ENCODE results near the gene C9orf152.
"Not testable (repeated sequence)": the region's sequence is repeated elsewhere in the genome, so short reads cannot be mapped to it uniquely, and the experiment has no call there.

C9orf152 gene
- long read RNA-seq, donor 1, result 0 reads
- long read RNA-seq, donor 2, result 0 reads
- long read RNA-seq, donor 3, result 0 reads
- long read RNA-seq, donor 4, partial matches to known transcripts, result 0 of 1 reads
- long read RNA-seq, donor 4, other reads (novel, unspliced or antisense), result 0 of 1 reads
- long read RNA-seq, donor 5, result 0 reads
- long read RNA-seq, donor 6, result 0 reads
- long read RNA-seq, donor 7, result 0 reads
- long read RNA-seq, donor 8, result 0 reads

GRCh38 chr9:110208031-110208430 is at the start of gene C9orf152:
Gene C9orf152, minus strand, starts transcription at chr9:110208159. Its CDS starts 580 bp downstream, at chr9:110207579.
- DNase-seq, result no peak

GRCh38 chr9:110257097-110257841 is 49.3 kb upstream of the C9orf152 start:
- peak; percentile 46 for DNase-seq

- DNase-seq, result peak; percentile 96
Observed at GRCh38 chr9:110256380-110257096, 48.6 kb upstream of the C9orf152 start, which contains the start of gene TXN. Gene TXN, minus strand, starts transcription at chr9:110256507. Its CDS starts 72 bp downstream, at chr9:110256435.

- DNase-seq, result peak; percentile 87
Observed at GRCh38 chr9:110255463-110256379, 47.8 kb upstream of the C9orf152 start.

GRCh38 chr9:110255034-110255462 is 47.1 kb upstream of the C9orf152 start:
- DNase-seq, result no peak

- DNase-seq, result no peak
Observed at GRCh38 chr9:110254500-110254899, 46.5 kb upstream of the C9orf152 start.

GRCh38 chr9:110252509-110253139 is 44.7 kb upstream of the C9orf152 start:
- no peak for DNase-seq

GRCh38 chr9:110251770-110252169 is 43.8 kb upstream of the C9orf152 start:
- DNase-seq, result not testable (repeated sequence)

- no peak for DNase-seq
Observed at GRCh38 chr9:110251212-110251611, 43.3 kb upstream of the C9orf152 start.

- no peak for DNase-seq
Observed at GRCh38 chr9:110249603-110250002, 41.6 kb upstream of the C9orf152 start.

GRCh38 chr9:110248361-110248760 is 40.4 kb upstream of the C9orf152 start:
- DNase-seq, result no peak

- no peak for DNase-seq
Observed at GRCh38 chr9:110246214-110246613, 38.3 kb upstream of the C9orf152 start.

- DNase-seq, result no peak
Observed at GRCh38 chr9:110244616-110245015, 36.7 kb upstream of the C9orf152 start.

- DNase-seq, result no peak
Observed at GRCh38 chr9:110241858-110242321, 33.9 kb upstream of the C9orf152 start.

- no peak for DNase-seq
Observed at GRCh38 chr9:110241260-110241857, 33.4 kb upstream of the C9orf152 start.

- no peak for DNase-seq
Observed at GRCh38 chr9:110240198-110240597, 32.2 kb upstream of the C9orf152 start.

- no peak for DNase-seq
Observed at GRCh38 chr9:110228321-110228720, 20.4 kb upstream of the C9orf152 start.

GRCh38 chr9:110224583-110224982 is 16.6 kb upstream of the C9orf152 start:
- DNase-seq, result no peak

- no peak for DNase-seq
Observed at GRCh38 chr9:110220809-110221208, 12.8 kb upstream of the C9orf152 start.

GRCh38 chr9:110217656-110218099 is 9.7 kb upstream of the C9orf152 start:
- DNase-seq, result peak; percentile 39

Measured in right kidney (tissue), 9 donors.